ENCODE measurements around the gene NRF1. TPM values are rescaled to one million over a fixed set of nuclear protein-coding genes. Genes with fewer than 3 reads are reported as not detected.

Gene NRF1
- total RNA-seq, 1 experiment from 2014 or later, result 19.3 TPM

- H3K4me3 Mint-ChIP-seq, result no peak overlapping the region
Observed at GRCh38 chr7:129769400-129769774, 157.9 kb downstream of the NRF1 start.

More at GRCh38 chr7:129769400-129769774, 157.9 kb downstream of the NRF1 start:
- DNase-seq, result no peak
- H3K79me1 ChIP-seq (ENCODE audit: insufficient read depth, low read depth, low read length, poor library complexity, severe bottlenecking), result no peaks in the 10 kb centered on the region
- H3K79me2 ChIP-seq (ENCODE audit: insufficient read depth, low read length), result no peaks in the 10 kb centered on the region
- no peak overlapping the region for H3T11ph ChIP-seq (ENCODE audit: low read length)
- Mint-ChIP-seq H3K4me1 (peaks cover 39 to 50% of the 10 kb centered on the region in 2 experiments), H3K27ac (peak overlapping the region in 1 of 3 experiments; percentile 52; a peak in 2 of 7 replicates), H3K9me3 (no peaks in the 10 kb centered on the region), H3K27me3 (ENCODE audit: low read depth) (peaks cover 21% of the 10 kb centered on the region), H3K36me3 (ENCODE audit: insufficient read depth in 1 of 3, low read depth in 3 of 3) (peaks cover 5 to 30% (median 14%) of the 10 kb centered on the region in 3 experiments; a peak in 4 of 7 replicates)
- no peak overlapping the region for H2BK5ac ChIP-seq (ENCODE audit: insufficient read length, low read length)
- H3K9ac ChIP-seq (ENCODE audit: extremely low read depth, insufficient read length, low read length), result no peak overlapping the region
- H3K9me3 ChIP-seq (ENCODE audit: control insufficient read depth, low read depth, low read length), result no peaks in the 10 kb centered on the region
- no peak overlapping the region for H2AK5ac ChIP-seq (ENCODE audit: insufficient read length, low read length)
- no peaks in the 10 kb centered on the region; the same call in 1 of the 2 replicates for H3K27me3 ChIP-seq (ENCODE audit: insufficient read depth, low read length)
- no peak overlapping the region for H3K18ac ChIP-seq (ENCODE audit: insufficient read length, low read depth, low read length)
- no peak overlapping the region for H2BK20ac ChIP-seq (ENCODE audit: low read depth, low read length, poor library complexity, severe bottlenecking)
- H4K8ac ChIP-seq (replicated peaks; ENCODE audit: insufficient read length, low read depth, low read length), result no peak overlapping the region
- no peak overlapping the region for H2BK15ac ChIP-seq (ENCODE audit: low read depth, low read length)
- no peaks in the 10 kb centered on the region for H4K20me1 ChIP-seq (ENCODE audit: control insufficient read depth, insufficient read depth, insufficient read length)
- H3K27ac ChIP-seq (ENCODE audit: insufficient read length, low read depth, low read length), result no peak overlapping the region
- no peaks in the 10 kb centered on the region for H3K23me2 ChIP-seq (ENCODE audit: insufficient read length, low read depth, low read length, poor library complexity, severe bottlenecking)
- no peak overlapping the region for H3K23ac ChIP-seq (ENCODE audit: insufficient read length, low read depth, low read length)
- no peak overlapping the region for H3K4me2 ChIP-seq (ENCODE audit: insufficient read depth, insufficient read length, low read length)
- TF ChIP-seq CTCF (conservative IDR thresholded peaks at IDR 0.05), result no peak
- H3K14ac ChIP-seq (ENCODE audit: insufficient read depth, low read length), result no peak overlapping the region
- H4K91ac ChIP-seq (ENCODE audit: insufficient read length, low read depth, low read length), result no peak overlapping the region
- H2AFZ ChIP-seq (ENCODE audit: low read length), result no peak overlapping the region
- H4K5ac ChIP-seq (ENCODE audit: insufficient read length, low read depth, low read length), result no peak overlapping the region
- H2BK120ac ChIP-seq (ENCODE audit: low read depth, low read length, poor library complexity, severe bottlenecking), result no peak overlapping the region
- no peak overlapping the region for H3K4ac ChIP-seq (ENCODE audit: low read depth, low read length)
- WGBS (ENCODE audit: extremely low coverage, insufficient read length, low lambda C conversion rate), result no CpG with 5 or more reads among the region's 9 CpGs
- H3K56ac ChIP-seq (ENCODE audit: insufficient read length, low read depth, low read length), result no peak overlapping the region
- H2BK12ac ChIP-seq (ENCODE audit: insufficient read length, low read depth, low read length), result no peak overlapping the region
- peaks cover 11% of the 10 kb centered on the region; the same call in 1 of the 2 replicates for H3K4me1 ChIP-seq (ENCODE audit: insufficient read depth, low read length)
